GM19023 (cell line): ENCODE data around the gene GCNT1.
"Not testable (repeated sequence)": the region's sequence is repeated elsewhere in the genome, so short reads cannot be mapped to it uniquely, and the experiment has no call there.

Source experiments
- ATAC-seq: cut with Tn5 transposase; IDR thresholded peaks from one replicate; pipeline ENCODE4 v1.9.1; 2021; ENCODE audit warnings: mild to moderate bottlenecking, moderate library complexity; ENCODE audit not compliant: unreplicated experiment

GCNT1 gene

GRCh38 chr9:76530458-76531110 lies 71.6 kb downstream of the GCNT1 start:
- ATAC-seq = no peak

GRCh38 chr9:76531231-76531780 lies 72.3 kb downstream of the GCNT1 start:
- no peak for ATAC-seq

- ATAC-seq = not testable (repeated sequence)
Observed at GRCh38 chr9:76532877-76533276, 73.9 kb downstream of the GCNT1 start.

- ATAC-seq = no peak
Observed at GRCh38 chr9:76534026-76534425, 75.0 kb downstream of the GCNT1 start.

- no peak for ATAC-seq
Observed at GRCh38 chr9:76537150-76537646, 78.2 kb downstream of the GCNT1 start.

- no peak for ATAC-seq
Observed at GRCh38 chr9:76539180-76539579, 80.2 kb downstream of the GCNT1 start.

GRCh38 chr9:76542360-76542759 lies 83.4 kb downstream of the GCNT1 start:
- no peak for ATAC-seq

- ATAC-seq = no peak
Observed at GRCh38 chr9:76545191-76545590, 86.2 kb downstream of the GCNT1 start.

GRCh38 chr9:76552181-76552580 lies 93.2 kb downstream of the GCNT1 start:
- ATAC-seq = no peak

- ATAC-seq = no peak
Observed at GRCh38 chr9:76552751-76553455, 93.9 kb downstream of the GCNT1 start.

GRCh38 chr9:76553680-76554079 lies 94.7 kb downstream of the GCNT1 start:
- ATAC-seq = no peak
